Measurements from ENCODE around the gene CSNK1A1. TPM values are rescaled to one million over a fixed set of nuclear protein-coding genes. Genes with fewer than 3 reads are reported as not detected.
"Not testable (repeated sequence)": the region's sequence is repeated elsewhere in the genome, so short reads cannot be mapped to it uniquely, and the experiment has no call there.

Gene CSNK1A1
- total RNA-seq, 4 donors from 2014 or later: 273 to 365 (median 320) TPM

DNA sequence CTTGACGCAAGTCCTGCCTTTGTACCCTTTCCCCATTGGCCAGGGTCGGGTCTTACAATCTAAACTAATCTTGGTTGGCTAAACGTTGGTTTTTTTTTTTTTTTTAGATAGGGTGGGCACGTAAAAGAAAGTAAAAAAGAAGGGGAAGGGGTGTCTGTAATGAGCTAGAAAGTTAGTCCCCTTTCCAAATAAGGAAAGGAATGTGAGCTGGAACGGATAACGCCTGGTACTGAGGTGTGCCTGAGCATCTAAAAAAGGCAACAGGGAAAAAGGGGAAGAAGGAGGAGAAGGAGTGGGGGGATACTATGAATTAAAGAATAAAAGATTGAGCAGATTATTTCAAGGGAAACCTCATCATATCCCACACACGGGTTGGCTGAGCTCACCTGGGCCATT lies 105.9 kb downstream of the CSNK1A1 start:
- H3K27me3 ChIP-seq: no peaks in the 10 kb centered on the region
- peaks cover 62% of the 10 kb centered on the region for H3K4me1 ChIP-seq
- no peak for DNase-seq (ENCODE audit: low spot score in 2 of 2)
- WGBS: 69% methylated on average over 7 of the region's 7 CpGs
- H3K36me3 ChIP-seq: no peaks in the 10 kb centered on the region
- TF ChIP-seq EP300 (IDR thresholded peaks at IDR 0.05): no peak
- TF ChIP-seq, protein P1, sequence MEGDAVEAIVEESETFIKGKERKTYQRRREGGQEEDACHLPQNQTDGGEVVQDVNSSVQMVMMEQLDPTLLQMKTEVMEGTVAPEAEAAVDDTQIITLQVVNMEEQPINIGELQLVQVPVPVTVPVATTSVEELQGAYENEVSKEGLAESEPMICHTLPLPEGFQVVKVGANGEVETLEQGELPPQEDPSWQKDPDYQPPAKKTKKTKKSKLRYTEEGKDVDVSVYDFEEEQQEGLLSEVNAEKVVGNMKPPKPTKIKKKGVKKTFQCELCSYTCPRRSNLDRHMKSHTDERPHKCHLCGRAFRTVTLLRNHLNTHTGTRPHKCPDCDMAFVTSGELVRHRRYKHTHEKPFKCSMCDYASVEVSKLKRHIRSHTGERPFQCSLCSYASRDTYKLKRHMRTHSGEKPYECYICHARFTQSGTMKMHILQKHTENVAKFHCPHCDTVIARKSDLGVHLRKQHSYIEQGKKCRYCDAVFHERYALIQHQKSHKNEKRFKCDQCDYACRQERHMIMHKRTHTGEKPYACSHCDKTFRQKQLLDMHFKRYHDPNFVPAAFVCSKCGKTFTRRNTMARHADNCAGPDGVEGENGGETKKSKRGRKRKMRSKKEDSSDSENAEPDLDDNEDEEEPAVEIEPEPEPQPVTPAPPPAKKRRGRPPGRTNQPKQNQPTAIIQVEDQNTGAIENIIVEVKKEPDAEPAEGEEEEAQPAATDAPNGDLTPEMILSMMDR (IDR thresholded peaks at IDR 0.05): no peak
- no peak for TF ChIP-seq POLR2A (IDR thresholded peaks at IDR 0.05)
- no peak for TF ChIP-seq POLR2AphosphoS5 (IDR thresholded peaks at IDR 0.05)
- H3K9me3 ChIP-seq: no peaks in the 10 kb centered on the region
- H3K4me3 ChIP-seq: no peak overlapping the region
- peak overlapping the region; percentile 9 for H3K27ac ChIP-seq

DNA sequence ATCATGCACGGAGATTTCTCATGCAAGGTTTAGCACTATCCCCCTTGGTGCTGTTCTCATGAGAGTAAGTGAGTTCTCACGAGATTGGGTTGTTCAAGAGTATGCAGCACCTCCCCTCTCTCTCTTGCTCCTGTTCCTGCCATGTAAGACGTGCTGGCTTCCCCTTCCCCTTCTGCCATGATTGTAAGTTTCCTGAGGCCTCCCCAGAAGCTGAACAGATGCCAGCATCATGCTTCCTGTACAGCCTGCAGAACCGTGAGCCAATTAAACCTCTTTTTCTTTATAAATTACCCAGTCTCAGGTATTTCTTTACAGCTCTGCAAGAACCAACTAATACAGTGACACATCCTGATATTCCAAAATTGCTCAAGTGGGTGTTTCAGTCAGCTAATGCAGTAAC lies 106.8 kb downstream of the CSNK1A1 start:
- H3K9me3 ChIP-seq; H3K4me3 ChIP-seq; H3K27me3 ChIP-seq; H3K27ac ChIP-seq; DNase-seq (ENCODE audit: low spot score in 2 of 2); H3K36me3 ChIP-seq: not testable (repeated sequence)
- H3K4me1 ChIP-seq: peaks cover 60% of the 10 kb centered on the region
- 79% methylated on average over 4 of the region's 4 CpGs for WGBS

DNA sequence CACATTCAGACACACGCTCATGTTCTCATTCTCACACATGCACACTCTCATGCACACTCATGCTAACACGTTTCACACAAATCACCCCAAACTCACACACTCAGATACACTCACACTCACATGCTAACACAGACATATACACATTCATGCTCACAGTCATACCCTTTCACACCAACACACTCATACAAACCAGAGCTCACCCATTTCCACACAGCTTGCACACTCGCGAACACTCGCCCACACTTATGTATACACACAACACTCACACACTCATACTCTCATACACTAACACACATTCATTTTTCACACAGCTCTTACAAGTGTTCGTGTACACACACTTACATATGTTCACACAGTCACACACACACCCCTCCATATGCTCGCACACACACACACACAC lies 108.0 kb downstream of the CSNK1A1 start:
- DNase-seq (ENCODE audit: low spot score in 2 of 2): no peak
- H3K4me3 ChIP-seq: no peak overlapping the region
- H3K27ac ChIP-seq: peak overlapping the region; percentile 79
- TF ChIP-seq, protein P1 (IDR thresholded peaks at IDR 0.05): no peak
- 94% methylated on average over 7 of the region's 7 CpGs for WGBS
- no peaks in the 10 kb centered on the region for H3K27me3 ChIP-seq
- no peaks in the 10 kb centered on the region for H3K9me3 ChIP-seq
- H3K36me3 ChIP-seq: no peaks in the 10 kb centered on the region
- H3K4me1 ChIP-seq: peaks cover 68% of the 10 kb centered on the region

DNA sequence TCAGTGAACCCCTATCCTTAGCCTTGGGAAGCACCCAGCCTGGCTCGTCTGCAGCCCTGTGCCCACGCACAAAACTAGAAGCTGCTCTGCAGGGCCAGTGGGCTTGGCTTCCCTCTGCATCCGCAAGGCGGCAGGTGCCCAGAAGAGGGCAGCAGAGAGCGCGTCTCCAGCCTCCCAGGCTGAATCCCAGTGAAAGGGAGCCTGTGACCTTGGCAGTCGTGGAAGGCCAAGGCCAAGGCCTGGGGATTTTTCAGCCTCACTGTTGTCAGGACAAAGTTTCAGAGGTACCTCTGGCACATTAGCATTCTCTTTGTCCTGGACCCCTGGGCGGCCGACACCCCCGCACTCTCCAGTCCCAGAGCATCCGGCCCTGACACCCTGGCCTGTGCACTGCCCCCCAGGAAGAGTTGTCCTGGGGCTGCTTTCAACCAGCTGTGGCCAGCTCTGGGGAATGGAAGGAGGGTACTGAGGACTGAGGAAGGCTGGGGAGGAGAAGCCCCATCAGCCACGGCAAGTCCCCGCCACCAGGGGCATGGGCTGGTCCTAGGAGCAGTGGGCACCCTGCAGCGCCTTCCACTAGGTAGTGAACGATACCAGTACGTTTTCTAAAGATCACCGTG lies 108.6 kb downstream of the CSNK1A1 start:
- no peak overlapping the region for H3K4me3 ChIP-seq
- 28% methylated on average over 5 of the region's 17 CpGs for WGBS
- peak overlapping the region; percentile 79 for H3K27ac ChIP-seq
- H3K27me3 ChIP-seq: no peaks in the 10 kb centered on the region
- peak in 2 of 3 donors; percentile 23 to 61 for TF ChIP-seq POLR2AphosphoS5 (IDR thresholded peaks at IDR 0.05)
- TF ChIP-seq POLR2A (IDR thresholded peaks at IDR 0.05): no peak
- TF ChIP-seq EP300 (IDR thresholded peaks at IDR 0.05): no peak
- TF ChIP-seq, protein P1 (IDR thresholded peaks at IDR 0.05): peak; percentile 88 to 94
- DNase-seq (ENCODE audit: low spot score in 2 of 2): peak; percentile 85 to 89
- no peaks in the 10 kb centered on the region for H3K36me3 ChIP-seq
- H3K9me3 ChIP-seq: no peaks in the 10 kb centered on the region
- H3K4me1 ChIP-seq: peaks cover 68% of the 10 kb centered on the region

Other genes starting within 250 kb of the CSNK1A1 start
- 10 to 100 TPM in 2 of 4 donors, 1 to 10 TPM in 2; 8.4 to 12.4 (median 10.6) TPM for gene GRPEL2, start 205.9 kb downstream of the CSNK1A1 start, total RNA-seq
- gene PCYOX1L, start 193.4 kb downstream of the CSNK1A1 start, total RNA-seq: 10 to 100 TPM in 1 of 4 donors, 1 to 10 TPM in 3; 4.5 to 11.8 (median 5.8) TPM
- not detected for gene IL17B, start 172.1 kb downstream of the CSNK1A1 start, total RNA-seq
- 10 to 100 TPM; 45.4 to 75.3 (median 65.3) TPM for gene ARHGEF37, start 30.1 kb upstream of the CSNK1A1 start, total RNA-seq
- gene PPARGC1B, start 178.9 kb upstream of the CSNK1A1 start, total RNA-seq: 10 to 100 TPM; 13.7 to 21.7 (median 17.7) TPM